ENCODE measurements around the gene MYOC.

The MYOC gene

DNA sequence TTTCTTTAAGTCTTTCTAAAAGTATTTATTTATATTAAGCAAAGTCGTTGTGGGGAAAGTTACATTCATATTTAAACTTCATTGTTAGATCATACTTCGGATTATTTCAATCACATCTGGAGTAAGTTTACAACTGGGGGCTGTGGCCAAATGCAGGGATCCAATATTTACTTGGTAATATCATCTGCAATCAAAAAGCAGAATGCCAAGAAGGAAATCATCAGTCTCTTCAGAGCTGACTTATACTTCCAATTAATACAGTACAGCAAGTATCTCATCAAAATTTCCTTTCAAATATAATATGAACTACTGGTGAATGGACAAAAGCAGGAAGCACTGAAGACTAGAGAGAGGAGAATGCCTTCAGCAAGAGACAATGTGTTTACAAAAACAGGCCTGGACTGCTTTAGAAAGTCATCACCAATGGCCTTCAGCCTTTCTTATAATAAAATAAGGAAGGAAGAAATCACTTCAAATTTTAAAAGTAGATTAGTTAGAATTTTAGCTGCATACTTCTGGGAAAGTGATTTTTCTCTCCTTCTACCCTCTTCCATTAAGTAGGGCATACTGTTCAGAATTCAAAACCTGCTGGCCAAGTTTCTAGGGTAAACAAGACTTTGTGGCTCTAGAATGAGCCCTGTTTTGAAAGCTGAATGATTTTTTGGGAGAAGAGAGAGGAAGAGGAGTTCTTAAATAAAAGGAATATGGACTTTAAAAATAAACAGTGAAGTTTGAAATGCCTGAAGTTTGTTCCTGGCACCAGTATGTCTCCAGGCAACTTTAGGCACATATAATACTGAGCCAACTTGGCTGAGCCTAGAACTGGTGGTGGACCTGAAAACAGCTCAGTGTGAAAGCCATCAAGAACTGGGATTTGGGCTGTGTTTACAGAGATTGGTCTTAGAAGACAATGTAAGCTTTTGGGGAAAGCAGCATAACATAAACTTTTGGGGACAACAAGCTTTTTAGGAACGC lies 22.2 kb upstream of the MYOC start:
- TF ChIP-seq FOXP2 (optimal IDR thresholded peaks at IDR 0.05; ENCODE audit: borderline replicate concordance, extremely low read depth, extremely low read length, insufficient read depth) (no peak), POLR2AphosphoS5 (IDR thresholded peaks at IDR 0.05; ENCODE audit: low read depth, low read length) (no peak), REST (IDR thresholded peaks at IDR 0.05; ENCODE audit: insufficient read depth in 1 of 2, low read depth in 2 of 2, low read length in 2 of 2) (no peak), SIN3A (IDR thresholded peaks at IDR 0.05; ENCODE audit: borderline replicate concordance, insufficient read depth, low read length) (no peak), TAF1 (IDR thresholded peaks at IDR 0.05; ENCODE audit: borderline replicate concordance, insufficient read depth, low read length) (no peak)

DNA sequence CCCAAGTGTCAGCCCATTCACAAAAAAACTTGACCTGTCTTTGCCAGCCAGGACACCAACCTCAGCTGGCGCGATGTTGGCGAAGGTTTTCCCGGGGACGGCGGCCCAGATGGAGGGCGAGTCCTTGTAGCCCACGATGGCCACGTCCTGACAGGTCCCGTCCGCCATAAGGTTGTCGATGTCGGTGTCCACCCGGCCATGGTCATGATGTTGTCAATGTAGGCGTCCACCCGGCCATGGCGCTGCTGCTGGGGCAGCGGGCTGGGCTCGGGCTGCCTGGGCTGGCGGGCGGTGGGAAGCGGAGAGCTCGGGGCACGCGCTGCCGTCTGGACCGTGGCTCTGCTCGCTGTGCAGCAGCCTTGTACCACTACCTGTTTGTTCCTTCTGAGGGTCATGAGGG lies 18.3 kb upstream of the MYOC start:
- TF ChIP-seq SIN3A (IDR thresholded peaks at IDR 0.05; ENCODE audit: borderline replicate concordance, insufficient read depth, low read length) (no peak), FOXP2 (optimal IDR thresholded peaks at IDR 0.05; ENCODE audit: borderline replicate concordance, extremely low read depth, extremely low read length, insufficient read depth) (no peak), TAF1 (IDR thresholded peaks at IDR 0.05; ENCODE audit: borderline replicate concordance, insufficient read depth, low read length) (no peak), REST (IDR thresholded peaks at IDR 0.05; ENCODE audit: insufficient read depth in 1 of 2, low read depth in 2 of 2, low read length in 2 of 2) (no peak), POLR2AphosphoS5 (IDR thresholded peaks at IDR 0.05; ENCODE audit: low read depth, low read length) (no peak)

GRCh38 chr1:171668372-171668771 lies 15.9 kb upstream of the MYOC start:
- TF ChIP-seq REST (IDR thresholded peaks at IDR 0.05; ENCODE audit: insufficient read depth in 1 of 2, low read depth in 2 of 2, low read length in 2 of 2) (no peak), TAF1 (IDR thresholded peaks at IDR 0.05; ENCODE audit: borderline replicate concordance, insufficient read depth, low read length) (no peak), FOXP2 (optimal IDR thresholded peaks at IDR 0.05; ENCODE audit: borderline replicate concordance, extremely low read depth, extremely low read length, insufficient read depth) (no peak), POLR2AphosphoS5 (IDR thresholded peaks at IDR 0.05; ENCODE audit: low read depth, low read length) (no peak), SIN3A (IDR thresholded peaks at IDR 0.05; ENCODE audit: borderline replicate concordance, insufficient read depth, low read length) (no peak)

DNA sequence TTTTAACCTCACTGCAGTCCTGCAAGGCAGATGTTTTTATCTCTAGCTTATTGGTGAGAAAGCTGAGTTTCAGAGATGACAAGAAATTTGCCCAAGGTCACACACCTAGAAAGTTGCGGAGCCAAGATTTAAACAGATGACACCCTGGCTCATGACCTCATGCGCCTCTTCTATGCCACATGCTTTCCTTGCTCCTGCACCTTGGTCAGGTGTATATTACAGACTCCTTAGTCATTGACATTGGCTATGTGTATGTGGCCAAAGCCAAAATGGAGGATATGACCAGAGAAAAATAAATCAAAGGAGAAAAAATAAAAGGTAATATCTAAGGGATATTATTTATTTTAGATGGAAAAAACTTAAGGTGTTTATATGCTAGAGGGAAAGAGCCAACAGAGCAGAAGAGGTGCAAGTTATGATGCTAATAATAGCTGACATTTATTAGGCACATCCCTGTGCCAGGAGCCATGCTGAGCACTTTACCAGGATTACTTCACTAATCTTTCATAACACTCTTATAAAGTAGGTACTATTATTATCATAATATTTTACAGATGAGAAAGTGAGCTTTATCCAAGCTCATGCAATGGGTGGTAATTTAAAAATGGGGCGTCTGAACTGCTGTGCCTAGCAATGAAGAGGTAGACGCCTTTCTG lies 13.8 kb upstream of the MYOC start:
- TF ChIP-seq TAF1 (IDR thresholded peaks at IDR 0.05; ENCODE audit: borderline replicate concordance, insufficient read depth, low read length): no peak
- TF ChIP-seq REST (IDR thresholded peaks at IDR 0.05; ENCODE audit: insufficient read depth in 1 of 2, low read depth in 2 of 2, low read length in 2 of 2): no peak
- no peak for TF ChIP-seq FOXP2 (optimal IDR thresholded peaks at IDR 0.05; ENCODE audit: borderline replicate concordance, extremely low read depth, extremely low read length, insufficient read depth)
- no peak for TF ChIP-seq SIN3A (IDR thresholded peaks at IDR 0.05; ENCODE audit: borderline replicate concordance, insufficient read depth, low read length)
- no peak for TF ChIP-seq POLR2AphosphoS5 (IDR thresholded peaks at IDR 0.05; ENCODE audit: low read depth, low read length)

Measured in PFSK-1 (cell line).